ENCODE data around the gene MYO16. TPM values are rescaled to one million over a fixed set of nuclear protein-coding genes. Genes with fewer than 3 reads are reported as not detected.
A peak's percentile ranks its signal among the peaks of the same experiment; 100 is the strongest.
"Not testable (repeated sequence)": the region's sequence is repeated elsewhere in the genome, so short reads cannot be mapped to it uniquely, and the experiment has no call there.

The MYO16 gene
- total RNA-seq, 1 donor from 2014 or later: 0.03 TPM

- DNase-seq (ENCODE audit: low read depth): no peak
Measured at GRCh38 chr13:108878732-108879131, 249.3 kb downstream of the MYO16 start.

GRCh38 chr13:108889324-108889984 is 260.0 kb downstream of the MYO16 start:
- no peak for DNase-seq (ENCODE audit: low read depth)

GRCh38 chr13:108895220-108895704 is 265.9 kb downstream of the MYO16 start:
- peak; percentile 53 for DNase-seq (ENCODE audit: low read depth)

- DNase-seq (ENCODE audit: low read depth): no peak
Measured at GRCh38 chr13:108897955-108898354, 268.5 kb downstream of the MYO16 start.

GRCh38 chr13:108902405-108903155 is 273.2 kb downstream of the MYO16 start:
- peak; percentile 17 for DNase-seq (ENCODE audit: low read depth)

GRCh38 chr13:108903613-108904012 is 274.2 kb downstream of the MYO16 start:
- no peak for DNase-seq (ENCODE audit: low read depth)

- no peak for DNase-seq (ENCODE audit: low read depth)
Measured at GRCh38 chr13:108911807-108912206, 282.4 kb downstream of the MYO16 start.

- DNase-seq (ENCODE audit: low read depth): not testable (repeated sequence)
Measured at GRCh38 chr13:108913731-108914130, 284.3 kb downstream of the MYO16 start.

- peak; percentile 48 for DNase-seq (ENCODE audit: low read depth)
Measured at GRCh38 chr13:108915095-108915633, 285.8 kb downstream of the MYO16 start.

- DNase-seq (ENCODE audit: low read depth): peak; percentile 82
Measured at GRCh38 chr13:108915634-108916512, 286.5 kb downstream of the MYO16 start.

- DNase-seq (ENCODE audit: low read depth): peak; percentile 43
Measured at GRCh38 chr13:108917581-108917980, 288.2 kb downstream of the MYO16 start.

GRCh38 chr13:108919036-108919907 is 289.9 kb downstream of the MYO16 start:
- no peak for DNase-seq (ENCODE audit: low read depth)

GRCh38 chr13:108920137-108920536 is 290.7 kb downstream of the MYO16 start:
- no peak for DNase-seq (ENCODE audit: low read depth)

GRCh38 chr13:108921238-108921637 is 291.8 kb downstream of the MYO16 start:
- no peak for DNase-seq (ENCODE audit: low read depth)

GRCh38 chr13:108922108-108922507 is 292.7 kb downstream of the MYO16 start:
- no peak for DNase-seq (ENCODE audit: low read depth)

GRCh38 chr13:108923386-108924047 is 294.1 kb downstream of the MYO16 start:
- no peak for DNase-seq (ENCODE audit: low read depth)

GRCh38 chr13:108924134-108924533 is 294.7 kb downstream of the MYO16 start:
- DNase-seq (ENCODE audit: low read depth): no peak

GRCh38 chr13:108924541-108924940 is 295.1 kb downstream of the MYO16 start:
- DNase-seq (ENCODE audit: low read depth): no peak

GRCh38 chr13:108925070-108925469 is 295.7 kb downstream of the MYO16 start:
- no peak for DNase-seq (ENCODE audit: low read depth)

- no peak for DNase-seq (ENCODE audit: low read depth)
Measured at GRCh38 chr13:108926862-108927261, 297.5 kb downstream of the MYO16 start.
